NCI-H510A (cell line): Measurements from ENCODE around the gene TMIGD2.

ENCODE experiments used
- DNase-seq: peaks from one replicate; lab custom pipeline; 2025; lab: John Stamatoyannopoulos, UW

TMIGD2 gene

DNA sequence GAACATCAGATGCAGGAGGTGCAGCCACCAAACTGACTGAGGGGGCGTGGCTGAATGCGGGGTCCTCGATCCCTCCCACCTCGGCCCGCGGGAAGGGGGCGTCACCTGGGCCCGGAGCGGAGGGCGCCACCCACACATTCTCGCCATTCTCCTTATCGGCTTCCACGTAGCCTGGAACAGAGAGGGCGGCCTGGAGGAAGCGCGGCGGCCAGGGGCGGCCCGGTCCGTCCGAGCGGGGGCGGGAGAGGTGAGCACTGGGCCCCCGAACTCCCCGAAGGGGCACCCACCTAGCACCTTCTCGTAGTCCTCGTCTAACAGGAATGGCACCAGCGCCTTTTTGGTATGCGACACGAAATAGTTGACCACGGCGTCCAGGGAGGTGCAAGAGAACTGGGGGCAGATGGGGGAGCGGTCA, 24.7 kb upstream of the TMIGD2 start:
- no peak for DNase-seq

DNA sequence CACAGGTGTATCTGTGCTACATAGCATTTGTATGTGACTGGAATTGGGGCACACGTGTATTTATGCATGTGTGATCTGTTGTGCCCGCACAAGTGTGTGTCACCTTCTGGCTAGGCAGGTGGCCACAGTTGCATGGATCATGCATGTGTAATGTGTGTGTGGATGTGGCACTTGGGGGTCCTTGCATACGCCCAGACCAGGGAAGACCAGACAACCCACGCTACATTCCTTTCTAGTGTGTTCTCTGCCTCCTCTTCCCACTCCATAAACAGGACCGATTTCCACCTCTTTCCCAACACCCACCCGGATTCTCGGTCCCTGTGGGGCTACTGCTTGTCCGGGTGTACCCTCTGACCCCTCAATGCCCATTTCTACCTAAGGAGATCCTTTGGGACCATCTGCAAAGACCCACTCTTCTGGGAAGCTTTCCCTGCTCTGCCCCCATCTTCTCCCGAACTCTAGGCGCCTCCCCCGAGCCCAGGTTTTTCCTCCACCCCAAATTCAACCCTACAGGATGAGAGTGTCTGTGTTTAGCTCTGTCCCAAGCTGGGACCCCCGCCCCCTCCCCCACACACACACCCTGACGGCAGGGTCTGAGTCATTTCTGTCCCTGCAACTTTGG, 24.1 kb upstream of the TMIGD2 start:
- DNase-seq: no peak

DNA sequence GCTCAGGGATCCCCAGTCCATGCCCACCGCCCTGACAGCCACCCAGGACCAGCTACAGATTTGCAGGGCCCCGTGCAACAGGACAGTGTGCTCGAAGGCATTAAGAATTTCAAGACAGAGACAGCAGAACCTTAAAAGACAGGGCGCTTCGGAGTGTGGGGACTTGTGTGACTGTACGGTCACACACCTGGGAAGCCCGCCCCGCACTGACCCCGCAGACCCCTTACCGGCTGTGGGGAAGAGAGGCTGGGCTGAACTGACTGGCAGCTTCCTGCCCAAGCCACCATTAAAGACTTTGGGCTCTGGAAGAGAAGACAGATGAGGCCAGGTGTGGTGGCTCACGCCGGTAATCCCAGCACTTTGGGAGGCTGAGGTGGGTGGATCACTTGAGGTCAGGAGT, 22.0 kb upstream of the TMIGD2 start:
- DNase-seq: no peak

DNA sequence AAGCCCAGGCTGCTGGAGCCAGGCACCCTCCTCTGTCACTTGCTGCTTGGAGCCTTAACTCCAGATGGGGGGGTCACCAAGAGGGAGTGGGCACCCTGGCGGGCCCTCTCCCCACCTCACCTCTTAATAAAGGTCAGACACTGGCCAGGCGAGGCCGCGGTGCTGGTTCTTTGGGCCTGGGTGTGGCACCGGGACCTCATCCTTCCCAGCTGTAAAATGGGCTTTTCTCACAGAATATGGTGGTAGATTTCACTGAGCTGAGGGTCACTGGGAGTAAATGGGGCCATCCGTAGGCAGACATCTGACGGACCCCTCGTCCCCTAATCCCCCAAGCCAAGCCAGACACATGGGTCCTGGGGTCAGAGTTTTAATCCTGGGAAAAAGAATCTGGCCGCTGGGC, 21.5 kb upstream of the TMIGD2 start:
- no peak for DNase-seq

DNA sequence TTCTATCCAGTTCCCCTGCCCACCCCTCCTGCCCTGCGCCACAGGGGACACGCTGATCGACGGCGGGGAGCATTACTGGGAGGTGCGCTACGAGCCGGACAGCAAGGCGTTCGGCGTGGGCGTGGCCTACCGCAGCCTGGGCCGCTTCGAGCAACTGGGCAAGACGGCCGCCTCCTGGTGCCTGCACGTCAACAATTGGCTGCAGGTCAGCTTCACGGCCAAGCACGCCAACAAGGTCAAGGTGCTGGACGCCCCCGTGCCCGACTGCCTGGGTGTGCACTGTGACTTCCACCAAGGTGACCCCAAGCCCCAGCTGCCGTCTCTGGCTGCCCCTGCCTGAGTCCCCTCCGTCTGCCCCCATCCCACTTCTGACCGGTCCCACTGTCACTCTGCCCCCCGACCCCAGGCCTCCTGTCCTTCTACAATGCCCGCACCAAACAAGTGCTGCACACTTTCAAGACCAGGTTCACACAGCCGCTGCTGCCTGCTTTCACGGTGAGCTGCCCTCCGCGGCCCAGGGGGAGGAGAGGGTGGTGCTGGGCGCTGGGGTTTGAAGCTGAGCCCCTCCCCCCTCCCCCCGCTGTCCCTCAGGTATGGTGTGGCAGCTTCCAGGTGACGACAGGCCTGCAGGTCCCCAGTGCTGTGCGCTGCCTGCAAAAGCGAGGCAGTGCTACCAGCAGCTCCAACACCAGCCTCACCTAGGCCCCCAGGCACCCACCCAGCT, 20.9 kb upstream of the TMIGD2 start:
- no peak for DNase-seq

DNA sequence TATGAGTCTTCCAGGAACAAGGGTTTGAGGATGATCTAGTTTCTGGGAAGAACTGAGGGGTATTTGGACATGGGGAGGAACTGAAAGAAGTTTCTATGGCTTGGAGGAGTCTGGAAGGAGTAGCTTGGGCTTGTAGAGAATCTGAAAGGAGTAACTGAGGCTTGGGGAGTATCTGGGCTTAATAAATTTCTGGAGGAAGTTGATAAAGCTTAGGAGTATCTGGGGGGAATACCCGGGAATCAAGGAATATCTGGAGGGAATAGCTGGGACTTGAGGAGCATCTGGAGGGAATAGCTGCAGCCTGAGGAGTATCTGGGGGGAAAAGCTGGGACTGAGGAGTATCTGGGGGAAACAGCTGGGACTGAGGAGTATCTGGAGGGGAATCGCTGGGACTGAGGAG, 18.2 kb upstream of the TMIGD2 start:
- DNase-seq: no peak

DNA sequence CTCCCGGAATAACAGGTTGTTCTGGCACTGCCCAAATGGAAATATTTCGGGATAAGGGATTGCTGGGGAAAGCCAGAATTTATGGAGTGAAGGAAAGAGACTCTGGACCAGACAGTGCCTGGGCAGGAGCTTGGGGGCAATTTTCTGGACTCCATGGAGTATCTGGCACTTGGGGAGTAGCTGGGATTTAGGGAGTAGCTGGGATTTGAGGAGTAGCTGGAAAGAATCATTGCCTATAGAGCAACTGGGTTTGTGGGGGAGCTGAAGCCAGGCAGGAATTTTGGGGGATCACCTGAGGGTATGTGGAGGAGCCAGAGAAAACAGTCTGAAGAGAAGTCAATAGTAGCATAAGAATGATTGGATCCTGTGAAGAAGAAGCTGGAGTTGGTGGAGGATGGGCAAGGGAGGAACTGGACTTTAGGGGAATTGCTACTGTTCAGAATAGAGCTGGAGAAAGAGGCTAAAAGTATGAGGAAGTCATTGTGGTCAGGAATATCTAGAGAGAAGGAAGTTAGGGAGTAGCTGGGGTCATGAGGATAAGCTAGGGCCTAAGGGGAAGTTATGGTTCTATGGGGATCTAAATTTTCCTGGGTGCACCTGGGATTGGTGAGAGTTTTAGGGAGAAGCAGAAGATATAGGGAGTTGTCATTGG, 17.0 kb upstream of the TMIGD2 start:
- DNase-seq: no peak

DNA sequence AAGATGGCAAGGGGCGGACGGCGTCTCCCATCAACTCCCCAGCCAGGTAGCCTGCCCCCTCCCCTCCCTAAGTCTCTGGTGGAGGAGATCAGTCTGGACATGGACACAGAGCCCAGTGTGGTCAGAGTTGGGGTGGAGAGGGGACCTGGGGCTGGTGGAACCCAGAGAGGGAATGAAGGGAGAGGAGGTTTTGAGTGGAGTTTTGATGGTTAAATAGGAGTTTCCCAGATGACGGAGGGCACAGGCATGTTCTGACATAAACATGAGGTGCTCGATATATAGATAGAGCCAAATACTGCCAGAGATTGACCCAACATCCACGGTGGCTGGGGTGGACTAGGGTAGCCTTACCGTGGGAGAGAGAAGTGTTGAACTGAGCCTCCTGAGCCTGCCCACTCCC, 16.3 kb upstream of the TMIGD2 start:
- DNase-seq: no peak

DNA sequence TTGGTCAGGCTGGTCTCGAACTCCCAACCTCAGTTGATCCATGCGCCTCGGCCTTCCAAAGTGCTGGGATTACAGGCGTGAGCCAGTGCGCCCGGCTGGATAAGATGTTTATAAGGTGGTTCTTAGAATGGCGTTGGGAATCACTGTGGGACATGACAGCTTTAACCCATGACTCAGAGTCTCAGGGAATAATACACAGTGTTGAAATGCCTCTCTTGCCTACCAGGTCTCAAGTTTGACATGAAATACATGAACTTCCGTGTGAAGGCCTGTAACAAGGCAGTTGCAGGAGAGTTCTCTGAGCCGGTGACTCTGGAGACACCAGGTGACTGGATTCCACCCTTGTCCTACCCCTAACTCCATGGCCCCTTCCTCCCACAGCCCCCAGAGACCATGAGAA, 14.8 kb upstream of the TMIGD2 start:
- no peak for DNase-seq

DNA sequence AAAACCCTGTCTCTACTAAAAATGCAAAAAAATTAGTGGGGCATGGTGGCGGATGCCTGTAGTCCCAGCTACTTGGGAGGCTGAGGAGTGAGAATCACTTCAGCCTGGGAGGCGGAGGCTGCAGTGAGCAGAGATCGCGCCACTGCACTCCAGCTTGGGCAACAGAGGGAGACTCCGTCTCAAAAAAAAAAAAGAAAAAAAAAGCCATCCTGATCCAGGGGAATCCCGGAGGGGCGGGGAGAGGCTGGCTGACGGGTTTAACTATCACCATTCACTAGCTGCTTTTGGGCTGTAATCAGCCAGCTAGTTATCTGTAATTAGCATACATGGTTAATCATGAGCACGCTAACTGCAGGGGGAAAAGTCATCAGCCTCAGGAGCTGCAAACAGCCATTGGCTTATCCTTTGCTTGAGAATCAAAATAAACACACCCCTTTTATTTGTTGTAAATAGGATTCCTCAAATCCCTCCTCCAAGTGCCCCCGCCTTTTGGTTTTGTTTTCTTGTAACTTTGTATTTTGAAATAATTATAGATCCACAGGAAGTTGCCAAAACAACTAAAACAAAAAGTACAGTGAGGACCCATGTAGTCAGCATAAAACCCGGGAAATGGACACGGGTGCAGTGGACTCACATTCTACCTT, 11.8 kb upstream of the TMIGD2 start:
- no peak for DNase-seq

DNA sequence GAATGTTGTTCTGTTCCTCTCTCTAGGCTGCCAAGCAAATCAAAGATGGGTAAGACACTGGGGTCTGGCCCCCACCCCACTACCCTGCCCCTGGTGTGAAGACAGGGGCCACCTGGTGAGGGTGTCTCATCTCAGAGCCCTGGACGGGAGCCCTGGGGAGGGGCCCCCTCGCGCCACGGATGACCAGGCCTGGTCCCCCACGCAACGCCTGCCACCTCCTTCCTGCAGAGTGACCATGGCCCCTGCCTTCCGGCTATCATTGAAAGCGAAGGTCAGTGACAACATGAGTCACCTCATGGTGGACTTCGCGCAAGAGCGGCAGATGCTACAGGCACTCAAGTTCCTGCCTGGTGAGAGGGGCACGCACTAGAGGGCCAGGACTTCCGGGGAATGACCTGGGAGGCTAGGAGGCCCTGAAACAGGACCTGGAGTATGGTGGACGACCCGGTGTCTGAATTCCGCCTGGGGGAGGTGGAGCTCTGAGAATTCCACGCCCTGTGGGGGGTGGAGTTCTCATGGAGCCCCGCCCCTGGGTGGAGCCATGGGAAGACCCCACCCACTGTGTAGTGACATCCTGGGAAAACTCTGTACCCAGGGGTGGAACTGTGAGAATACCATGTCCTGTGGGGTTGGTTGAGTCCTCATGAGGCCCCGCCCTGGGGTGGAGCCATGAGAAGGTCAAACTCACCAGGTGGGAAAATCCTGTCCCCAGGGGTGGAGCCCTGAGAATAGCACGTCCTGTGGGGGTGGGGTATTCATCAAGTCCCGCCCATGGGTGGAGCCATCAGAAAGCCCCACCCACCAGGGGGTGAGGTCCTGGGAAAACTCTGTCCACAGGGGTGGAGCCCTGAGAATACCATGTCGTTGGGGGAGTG, 8.3 kb upstream of the TMIGD2 start:
- DNase-seq: no peak

DNA sequence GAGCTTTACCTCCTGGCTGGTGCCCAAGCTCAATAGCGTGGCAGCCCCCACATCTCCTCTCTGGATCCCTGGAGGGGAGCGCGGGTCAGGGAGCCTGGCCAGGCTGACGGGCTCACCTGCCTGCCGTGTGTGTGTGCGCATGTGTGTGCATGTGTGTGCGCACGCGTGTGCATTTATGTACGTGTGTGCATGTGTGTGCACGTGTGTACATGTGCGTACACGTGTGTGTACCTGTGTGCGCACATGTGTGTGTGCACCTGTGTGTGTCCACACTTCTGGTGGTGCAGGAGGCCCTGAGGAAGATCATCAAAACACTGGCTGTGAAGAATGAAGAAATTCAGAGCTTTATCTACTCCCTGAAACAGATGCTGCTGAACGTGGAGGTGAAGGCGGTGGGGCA, 3.5 kb upstream of the TMIGD2 start:
- DNase-seq: no peak

DNA sequence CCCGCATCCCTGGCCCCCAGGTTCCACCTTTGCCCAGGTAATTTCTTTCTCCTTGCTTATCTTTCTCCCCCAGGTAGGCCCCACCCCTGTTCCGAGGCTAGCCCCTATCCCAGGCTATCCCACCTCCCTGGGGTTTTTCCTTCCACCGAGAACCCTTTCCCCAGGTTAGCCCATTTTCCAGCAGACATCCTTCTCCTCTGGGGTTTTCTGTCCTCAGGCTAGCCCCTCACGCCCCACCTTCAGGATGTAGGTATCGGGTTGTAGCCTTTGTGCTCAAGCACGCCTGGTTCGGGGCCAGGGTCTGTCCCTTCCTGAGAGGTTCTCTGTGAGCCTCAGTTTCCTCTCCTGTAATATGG, 3.0 kb upstream of the TMIGD2 start:
- no peak for DNase-seq

DNA sequence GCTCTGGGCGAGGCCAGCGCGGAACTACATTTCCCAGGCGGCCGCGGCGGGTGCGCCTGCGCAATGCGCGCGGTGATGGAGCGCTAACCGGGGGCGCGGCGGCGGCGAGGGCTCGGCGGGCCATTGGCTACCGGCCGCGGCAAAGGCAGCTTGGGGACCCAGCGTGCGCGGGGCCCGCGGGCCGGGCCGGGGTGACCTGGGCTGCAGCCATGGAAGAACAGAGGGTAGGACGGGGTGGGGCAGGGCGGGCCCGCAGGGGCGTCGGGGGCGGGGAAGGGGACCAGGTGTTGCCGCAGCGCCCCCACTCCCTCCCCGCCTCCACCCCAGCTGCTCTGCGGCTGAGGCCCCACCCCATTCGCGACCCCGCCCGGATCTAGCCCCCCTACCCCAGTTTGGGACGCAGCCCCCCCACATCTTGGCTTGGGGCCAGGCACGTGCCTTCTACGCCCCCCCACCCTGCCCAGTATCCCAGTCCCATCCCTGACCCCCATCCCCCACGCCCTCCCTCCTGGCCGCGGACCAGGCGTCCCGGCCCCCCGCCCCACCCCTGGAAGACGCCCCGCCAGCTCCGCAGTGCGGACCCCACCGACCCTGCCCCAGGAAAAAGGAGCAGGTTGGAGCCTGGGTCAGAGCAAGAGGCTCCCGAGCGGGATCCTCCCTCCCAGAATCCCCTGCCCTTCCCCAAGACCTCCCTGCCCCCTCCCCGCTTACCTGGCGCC, 2.5 kb upstream of the TMIGD2 start, which contains the start of gene FSD1:
FSD1 (plus strand) TSS at position 61 of the 719 bp plus-strand sequence; CDS start at position 210, 149 bp downstream.
- peak; percentile 65 for DNase-seq

DNA sequence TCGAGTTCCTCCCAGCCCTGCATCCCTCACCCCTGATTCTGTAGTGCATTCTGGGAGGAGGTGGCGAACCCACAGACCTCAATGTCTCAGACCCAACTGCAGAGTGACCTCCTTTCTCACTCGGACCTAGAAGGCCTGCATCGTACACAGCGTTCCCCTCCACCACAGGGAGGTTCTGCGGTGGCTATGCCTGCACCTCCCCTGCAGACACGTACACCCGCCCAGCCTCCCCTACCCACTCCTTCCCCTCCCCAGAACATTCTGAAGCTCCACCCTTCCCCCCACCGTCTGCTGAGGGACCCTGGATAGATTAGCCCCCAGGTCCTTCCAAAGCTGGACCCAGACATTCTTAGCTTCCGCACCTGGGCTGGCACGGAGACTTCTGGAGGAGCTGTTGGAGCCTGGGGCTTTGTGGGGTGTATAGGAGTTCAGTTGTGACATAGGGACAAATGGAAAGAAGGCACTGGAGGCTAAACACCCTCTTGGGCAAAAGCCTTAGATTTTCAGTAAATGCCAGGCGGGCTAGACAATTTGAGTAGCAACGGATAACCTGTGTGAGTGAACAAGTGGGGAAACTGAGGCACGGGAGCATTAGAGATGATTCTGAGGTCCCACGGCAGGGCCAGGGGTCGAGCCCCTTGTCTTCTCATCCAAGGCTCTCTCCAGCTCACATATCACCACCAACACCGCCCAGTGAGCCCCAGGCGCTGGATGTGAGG, 1.8 kb upstream of the TMIGD2 start:
- no peak for DNase-seq

DNA sequence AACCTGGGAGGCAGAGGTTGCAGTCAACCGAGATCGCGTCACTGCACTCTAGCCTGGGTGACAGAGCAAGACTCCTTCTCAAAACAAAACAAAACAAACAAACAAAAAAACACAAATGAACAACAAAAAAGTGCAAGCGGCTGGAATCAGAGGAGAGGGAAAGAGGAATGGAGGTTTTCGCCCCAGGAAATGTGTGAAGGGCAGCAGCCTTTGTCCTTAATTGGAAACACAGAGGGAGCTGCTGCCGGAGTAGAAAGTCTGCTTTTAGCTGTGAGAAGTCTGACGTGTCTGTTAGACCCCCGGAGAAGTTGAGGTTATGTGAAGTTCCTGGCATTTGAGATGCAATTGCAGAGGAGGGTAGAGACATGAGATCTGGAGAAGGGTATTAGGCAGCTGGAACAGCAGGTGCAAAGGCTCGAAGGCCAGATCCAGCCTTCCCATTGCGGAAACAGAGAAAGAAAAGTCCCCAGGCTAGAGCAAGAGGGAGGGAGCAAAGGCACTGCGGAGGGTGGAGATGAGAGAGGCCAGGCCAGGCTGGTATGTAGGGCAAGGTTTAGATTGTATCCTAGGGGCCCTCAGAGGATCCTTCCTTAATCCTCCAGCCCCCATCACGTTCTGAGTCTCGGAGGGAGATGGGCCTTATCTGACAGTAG, 473 bp downstream of the TMIGD2 start:
- DNase-seq: no peak

DNA sequence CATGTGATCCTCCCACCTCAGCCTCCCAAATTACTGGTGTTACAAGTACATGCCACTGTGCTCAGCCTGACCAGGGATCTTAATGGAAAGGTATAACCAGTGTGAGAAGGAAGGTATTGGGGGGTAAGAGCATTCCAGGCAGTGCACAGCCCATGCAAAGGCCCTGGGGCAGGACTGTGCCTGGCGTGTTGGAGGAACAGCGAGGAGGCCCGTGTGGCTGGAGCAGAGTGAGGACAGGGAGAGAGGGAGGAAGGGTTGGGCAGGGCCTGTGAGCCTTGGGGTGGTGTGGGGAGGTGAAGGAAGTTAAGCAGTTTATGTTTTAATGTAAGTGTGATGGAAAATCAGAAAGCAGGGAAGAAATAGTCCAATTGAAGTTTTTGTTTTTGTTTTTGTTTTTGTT, 1.6 kb downstream of the TMIGD2 start:
- no peak for DNase-seq

DNA sequence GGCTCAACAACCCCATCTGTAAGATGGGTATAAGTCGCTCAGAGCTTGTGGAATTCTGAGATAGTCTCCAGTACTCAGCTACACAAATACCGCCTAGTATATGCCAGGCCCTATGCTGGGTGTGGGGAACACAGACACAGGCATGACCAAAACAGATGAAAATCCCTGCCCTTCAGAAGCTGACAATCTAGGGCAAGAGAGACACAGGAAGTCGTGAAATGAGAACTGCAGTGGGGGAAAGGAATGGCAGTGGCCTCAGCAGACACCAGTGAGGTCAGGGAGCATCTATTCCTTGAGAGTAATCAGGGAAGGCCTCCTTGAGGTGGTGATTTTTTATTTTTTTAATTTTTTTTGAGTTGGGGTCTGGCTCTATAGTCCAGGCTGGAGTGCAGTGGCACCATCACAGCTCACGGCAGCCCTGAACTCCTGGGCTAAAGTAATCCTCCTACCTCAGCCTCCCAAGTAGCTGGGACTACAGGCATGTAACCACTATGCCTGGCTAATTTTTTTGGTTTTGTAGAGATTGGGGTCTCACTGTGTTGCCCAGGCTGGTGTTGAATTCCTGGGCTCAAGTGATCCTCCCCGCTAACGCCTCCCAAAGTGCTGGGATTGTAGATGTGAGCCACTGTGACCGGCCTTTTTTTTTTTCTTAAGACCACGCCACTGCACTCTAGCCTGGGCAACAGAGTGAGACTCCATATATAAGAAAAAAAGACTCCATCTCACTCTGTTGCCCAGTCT, 3.2 kb downstream of the TMIGD2 start:
- DNase-seq: no peak
